ENCODE results near the gene COL4A1. TPM values are rescaled to one million over a fixed set of nuclear protein-coding genes. Genes with fewer than 3 reads are reported as not detected.

Gene COL4A1
- polyA plus RNA-seq, 2 of the 4 experiments (the other 2 are of a cell fraction) = 23.8 to 71.3 TPM

GRCh38 chr13:110239280-110240125 lies 67.5 kb downstream of the COL4A1 start (continued):
- no peak for TF ChIP-seq HES2 (IDR thresholded peaks at IDR 0.05)
- no peak for TF ChIP-seq HMGXB4 (CRISPR knock-in tag; IDR thresholded peaks at IDR 0.05; ENCODE audit: borderline replicate concordance)

- no peak overlapping the region for H3K4me3 ChIP-seq
- H3K4me1 ChIP-seq = no peaks in the 10 kb centered on the region
- FAIRE-seq (no peak), ATAC-seq (no peak), DNase-seq (ENCODE audit: low read depth in 1 of 2, low spot score in 1 of 2) (no peak)
- no peak overlapping the region for H3K4me2 ChIP-seq
- ChIA-PET POLR2A (no interaction called here), CTCF (interaction anchor here (0.6 to 4.1 kb wide), 3 partner anchors 9 to 621 kb away, joined by 3 to 20 read pairs (median 5); no protein-coding TSS in a partner anchor)
- no peak overlapping the region for H3K27ac ChIP-seq
- TF ChIP-seq NR3C1 (IDR thresholded peaks at IDR 0.05) (no peak), CBX8 (IDR thresholded peaks at IDR 0.05) (no peak), JUN (IDR thresholded peaks at IDR 0.05) (no peak), ZC3H11A (IDR thresholded peaks at IDR 0.05) (no peak), MYC (IDR thresholded peaks at IDR 0.05; ENCODE audit: borderline replicate concordance, low read length) (no peak), FOSB (CRISPR knock-in tag; IDR thresholded peaks at IDR 0.05) (no peak), CBX2 (IDR thresholded peaks at IDR 0.05; ENCODE audit: borderline replicate concordance, low read depth) (no peak), HOXB5 (CRISPR knock-in tag; IDR thresholded peaks at IDR 0.05) (no peak), FOXS1 (CRISPR knock-in tag; IDR thresholded peaks at IDR 0.05) (no peak), RCOR1 (IDR thresholded peaks at IDR 0.05; ENCODE audit: low read depth, low read length) (no peak), HOXA7 (CRISPR knock-in tag; IDR thresholded peaks at IDR 0.05) (no peak), RFX5 (IDR thresholded peaks at IDR 0.05) (no peak)
- WGBS (ENCODE audit: missing lambda C conversion rate) = 94% methylated on average over 1 of the region's 1 CpG
- no peaks in the 10 kb centered on the region for H3K9me3 ChIP-seq
These were observed 68.2 kb downstream of the COL4A1 start for GRCh38 chr13:110238818-110239195.

GRCh38 chr13:110237875-110238817 lies 68.8 kb downstream of the COL4A1 start:
- no peak for DNase-seq (ENCODE audit: low read depth in 1 of 2, low spot score in 1 of 2)
- Histone ChIP-seq H3K9me3 (no peaks in the 10 kb centered on the region), H3K4me1 (no peaks in the 10 kb centered on the region), H3K27ac (no peak overlapping the region), H3K4me2 (no peak overlapping the region), H3K4me3 (no peak overlapping the region)
- no peak for ATAC-seq
- no peak for TF ChIP-seq TP53 (CRISPR knock-in tag; IDR thresholded peaks at IDR 0.05)
- TF ChIP-seq POLR2A (IDR thresholded peaks at IDR 0.05; ENCODE audit: low read length) = no peak
- no peak for TF ChIP-seq JUN (IDR thresholded peaks at IDR 0.05)
- TF ChIP-seq ZFP36 (IDR thresholded peaks at IDR 0.05; ENCODE audit: borderline replicate concordance, partially characterized antibody) = no peak
- TF ChIP-seq E2F6 (IDR thresholded peaks at IDR 0.05; ENCODE audit: borderline replicate concordance, low read depth) = no peak
- FAIRE-seq = no peak
- POLR2A ChIA-PET = no interaction called here
- WGBS (ENCODE audit: missing lambda C conversion rate) = 79% methylated on average over 5 of the region's 5 CpGs
- CTCF ChIA-PET = interaction anchor here (0.6 to 4.1 kb wide), 3 partner anchors 9 to 622 kb away, joined by 3 to 20 read pairs (median 5); no protein-coding TSS in a partner anchor

Data from A549 (cell line).